Stimulated activated naive B cell treated with anti-CD40 and anti-IgM and Interleukin-4, amounts not matched to agents 10 μg/mL and 1 μg/mL and 100 μg/mL, for 72 hours (primary cell): ENCODE results near the gene C1orf53.
"Not testable (repeated sequence)": the region's sequence is repeated elsewhere in the genome, so short reads cannot be mapped to it uniquely, and the experiment has no call there.

Source experiments
- ATAC-seq, 2 donors: fragments of 150-1000 bp; cut with Tn5 transposase; replicated peaks; 2 replicates each; pipeline ENCODE4 v1.10.0; 2021; ENCODE audit warnings: moderate library complexity in 1 of 2
- DNase-seq: peaks from one replicate; pipeline ENCODE4 v3.0.0; 2021
- H3K27ac Mint-ChIP-seq: one replicate; pipeline ENCODE4 v1.8.0; 2022; ENCODE audit warnings: mild to moderate bottlenecking, mixed read lengths
- H3K27me3 Mint-ChIP-seq, 2 donors: one replicate each; pipeline ENCODE4 v1.8.0; 2022; ENCODE audit warnings: mixed read lengths in 2 of 2
- H3K36me3 Mint-ChIP-seq, 2 donors: one replicate each; pipeline ENCODE4 v1.8.0; 2022; ENCODE audit warnings: mixed read lengths in 2 of 2, mild to moderate bottlenecking in 1 of 2
- H3K4me1 Mint-ChIP-seq, 2 donors: one replicate each; pipeline ENCODE4 v1.8.0; 2022; ENCODE audit warnings: mixed read lengths in 2 of 2, mild to moderate bottlenecking in 1 of 2
- H3K4me3 Mint-ChIP-seq, 2 donors: one replicate each; pipeline ENCODE4 v1.8.0; 2022; ENCODE audit warnings: mild to moderate bottlenecking in 2 of 2, mixed read lengths in 2 of 2, moderate library complexity in 1 of 2
- H3K9me3 Mint-ChIP-seq, 2 donors: one replicate each; pipeline ENCODE4 v1.8.0; 2022; ENCODE audit warnings: mixed read lengths in 2 of 2, mild to moderate bottlenecking in 1 of 2

C1orf53 gene

DNA sequence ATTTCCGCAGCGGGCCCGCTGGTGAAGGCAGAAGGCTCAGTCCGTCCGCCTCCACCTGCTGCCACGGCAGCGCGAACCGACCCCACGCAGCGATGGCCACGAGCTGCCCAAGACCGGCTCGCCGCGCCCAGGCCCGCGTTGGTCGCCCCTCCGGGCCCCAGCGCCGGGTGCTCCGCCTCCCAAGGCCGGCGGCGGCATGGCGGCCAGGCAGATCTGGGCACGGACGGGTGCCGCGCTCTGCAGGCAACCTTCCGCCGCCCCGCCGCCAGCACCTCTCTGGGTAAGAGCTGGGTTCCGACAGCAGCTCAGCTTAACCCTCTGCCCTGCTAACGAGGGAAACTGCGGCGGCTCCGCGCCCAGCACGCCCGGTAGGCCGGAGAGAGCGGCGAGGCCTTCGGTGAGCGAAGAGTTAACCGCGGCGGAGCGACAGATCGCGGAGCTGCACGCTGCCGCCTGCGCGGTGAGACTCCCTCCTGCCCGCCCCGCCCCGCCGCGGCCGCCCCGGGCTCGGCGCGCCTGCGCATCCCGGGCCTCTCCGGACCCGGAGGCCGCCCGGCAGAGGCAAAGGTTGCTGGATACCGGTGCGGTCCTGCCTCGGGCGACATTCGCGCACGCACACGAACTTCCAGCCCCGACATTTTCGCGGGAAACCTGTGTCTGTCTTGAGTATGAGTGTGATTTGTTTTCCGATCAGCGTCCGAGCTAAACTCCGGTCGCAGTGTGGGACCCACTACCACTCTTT lies at the start of gene C1orf53:
Gene C1orf53 (plus strand): TSS at position 177 of the 742 bp plus-strand sequence. CDS start 20 bp downstream, at position 197.
- Mint-ChIP-seq H3K4me1 (peaks cover 7 to 23% of the 10 kb centered on the region in 2 donors), H3K4me3 (peak within 1 kb of the TSS; percentile 84 to 91), H3K9me3 (no peaks in the 10 kb centered on the region), H3K36me3 (no peaks in the 10 kb centered on the region), H3K27me3 (peaks cover 37 to 47% of the 10 kb centered on the region in 2 donors), H3K27ac (peak within 1 kb of the TSS; percentile 88)
- DNase-seq = peak; percentile 83
- peak; percentile 94 to 97 for ATAC-seq

DNA sequence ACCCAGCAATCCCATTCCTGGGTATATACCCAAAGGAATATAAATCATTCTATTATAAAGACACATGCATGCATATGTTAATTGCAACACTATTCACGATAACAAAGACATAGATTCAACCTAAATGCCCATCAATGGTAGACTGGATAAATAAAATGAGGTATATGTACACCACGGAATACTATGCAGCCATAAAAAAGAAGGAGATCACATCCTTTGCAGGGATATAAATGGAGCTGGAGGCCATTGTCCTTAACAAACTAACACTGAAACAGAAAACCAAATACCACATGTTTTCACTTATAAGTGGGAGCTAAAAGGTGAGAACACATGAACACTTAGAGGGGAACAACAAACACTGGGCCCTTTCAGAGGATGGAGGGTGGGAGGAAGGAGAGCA lies 46.7 kb upstream of the C1orf53 start:
- H3K27me3 Mint-ChIP-seq, DNase-seq, H3K9me3 Mint-ChIP-seq, ATAC-seq, H3K36me3 Mint-ChIP-seq, H3K27ac Mint-ChIP-seq, H3K4me3 Mint-ChIP-seq, H3K4me1 Mint-ChIP-seq: not testable (repeated sequence)

DNA sequence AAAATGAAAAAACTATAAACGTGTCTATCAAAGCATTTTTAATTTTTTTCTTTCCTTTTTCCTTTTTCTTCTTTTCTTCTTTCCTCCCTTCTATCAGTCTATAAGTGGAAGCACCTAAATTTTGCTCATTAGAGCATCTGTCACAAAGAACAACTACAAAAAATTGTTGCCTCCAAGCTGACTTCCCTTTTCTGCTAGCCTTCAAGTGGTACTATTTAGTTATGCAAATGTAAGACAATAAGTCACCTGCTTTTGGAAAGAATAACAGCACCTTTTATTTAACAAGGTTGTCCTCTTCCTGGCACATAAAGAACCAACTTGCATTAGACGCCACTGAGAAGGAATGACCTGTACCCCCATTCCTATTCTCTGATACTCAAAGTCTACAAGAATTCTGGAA lies 45.0 kb upstream of the C1orf53 start:
- Mint-ChIP-seq H3K4me1 (no peaks in the 10 kb centered on the region), H3K27ac (no peak overlapping the region), H3K36me3 (no peaks in the 10 kb centered on the region), H3K9me3 (no peaks in the 10 kb centered on the region), H3K27me3 (no peaks in the 10 kb centered on the region), H3K4me3 (no peak overlapping the region)
- no peak for DNase-seq
- ATAC-seq = no peak

DNA sequence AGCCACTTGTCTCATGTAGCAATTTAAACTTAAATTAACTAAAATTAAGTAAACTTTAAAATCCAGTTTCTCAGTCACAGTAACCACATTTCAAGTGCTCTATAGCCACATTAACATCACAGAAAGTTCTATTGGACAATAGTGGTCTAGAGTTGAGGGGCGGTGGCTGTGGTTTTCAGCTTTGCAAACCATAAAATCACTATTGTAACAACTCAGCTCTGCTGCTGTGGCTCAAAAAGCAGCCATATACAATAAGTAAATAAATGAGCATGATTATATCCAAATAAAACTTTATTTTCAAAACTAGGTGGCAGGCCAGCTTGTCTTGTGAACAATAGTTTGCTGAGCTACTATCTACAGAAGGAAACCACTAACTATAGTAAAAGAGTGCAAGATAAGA lies 43.4 kb upstream of the C1orf53 start:
- Mint-ChIP-seq H3K4me1 (no peaks in the 10 kb centered on the region), H3K9me3 (no peaks in the 10 kb centered on the region), H3K27ac (no peak overlapping the region), H3K36me3 (no peaks in the 10 kb centered on the region), H3K4me3 (no peak overlapping the region), H3K27me3 (no peaks in the 10 kb centered on the region)
- no peak for DNase-seq
- ATAC-seq = no peak

DNA sequence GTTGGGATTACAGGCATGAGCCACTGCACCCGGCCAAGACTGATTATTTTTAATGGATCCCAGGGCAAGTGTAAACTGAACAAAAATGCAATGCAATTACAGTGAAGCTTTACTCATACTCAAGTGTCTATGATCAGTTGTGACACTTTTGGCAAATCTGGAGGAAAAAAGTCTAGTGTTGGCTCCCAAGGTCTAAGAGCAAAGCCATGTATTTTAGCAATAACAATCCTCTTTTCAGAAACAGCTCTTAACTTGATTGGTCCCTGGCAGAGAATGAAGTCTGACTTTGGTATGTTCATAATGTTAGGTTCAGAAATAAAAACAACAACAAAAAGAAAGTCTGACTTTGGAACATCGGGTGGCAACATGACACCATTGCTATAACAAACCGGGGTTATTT lies 40.2 kb upstream of the C1orf53 start:
- H3K27ac Mint-ChIP-seq = no peak overlapping the region
- no peaks in the 10 kb centered on the region for H3K4me1 Mint-ChIP-seq
- H3K4me3 Mint-ChIP-seq = no peak overlapping the region
- no peaks in the 10 kb centered on the region for H3K27me3 Mint-ChIP-seq
- no peaks in the 10 kb centered on the region for H3K36me3 Mint-ChIP-seq
- ATAC-seq = no peak
- no peaks in the 10 kb centered on the region for H3K9me3 Mint-ChIP-seq
- DNase-seq = no peak

DNA sequence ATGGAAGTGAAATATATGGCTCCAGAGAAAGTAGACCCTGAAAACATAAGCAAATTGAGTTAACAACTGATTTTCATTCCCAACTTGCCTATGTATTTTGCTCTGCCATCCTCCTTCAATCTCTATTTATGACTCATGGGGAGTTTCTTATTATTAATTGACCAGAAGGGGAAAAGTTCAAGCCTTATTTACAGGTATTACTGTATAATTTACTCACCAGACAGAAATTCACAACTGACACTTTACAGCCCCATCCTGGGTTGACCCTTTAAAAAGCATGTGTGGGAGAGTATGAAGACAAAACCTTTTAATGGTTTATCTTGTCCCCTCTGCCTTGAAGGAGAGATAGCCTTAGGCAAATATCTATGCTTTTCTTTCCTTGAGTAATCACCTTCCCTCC lies 39.8 kb upstream of the C1orf53 start:
- Mint-ChIP-seq H3K9me3 (no peaks in the 10 kb centered on the region), H3K4me3 (no peak overlapping the region), H3K27ac (no peak overlapping the region), H3K4me1 (no peaks in the 10 kb centered on the region), H3K27me3 (no peaks in the 10 kb centered on the region), H3K36me3 (no peaks in the 10 kb centered on the region)
- DNase-seq (no peak), ATAC-seq (peak in 1 of 2 donors; percentile 42)

DNA sequence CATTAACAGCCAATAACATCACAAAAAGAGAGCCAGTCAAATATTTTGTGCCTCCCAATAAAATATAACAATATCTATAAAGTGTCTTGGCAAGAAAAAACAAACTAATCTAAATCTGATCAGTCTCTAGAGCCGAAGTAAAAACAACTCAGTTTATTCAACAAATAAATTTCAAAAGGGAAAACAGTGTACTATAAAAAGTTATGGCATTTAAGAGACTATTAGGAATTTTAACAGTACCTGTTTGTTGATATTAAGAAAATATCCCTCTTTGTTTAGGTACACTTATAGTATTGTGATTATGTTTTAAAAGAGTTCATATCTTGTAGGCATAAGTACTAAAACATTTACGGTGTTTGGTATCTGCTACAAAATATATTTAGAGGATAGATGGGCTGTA lies 36.6 kb upstream of the C1orf53 start:
- ATAC-seq (no peak), DNase-seq (no peak)
- Mint-ChIP-seq H3K36me3 (no peaks in the 10 kb centered on the region), H3K27ac (no peak overlapping the region), H3K27me3 (no peaks in the 10 kb centered on the region), H3K9me3 (no peaks in the 10 kb centered on the region), H3K4me3 (no peak overlapping the region), H3K4me1 (no peaks in the 10 kb centered on the region)

DNA sequence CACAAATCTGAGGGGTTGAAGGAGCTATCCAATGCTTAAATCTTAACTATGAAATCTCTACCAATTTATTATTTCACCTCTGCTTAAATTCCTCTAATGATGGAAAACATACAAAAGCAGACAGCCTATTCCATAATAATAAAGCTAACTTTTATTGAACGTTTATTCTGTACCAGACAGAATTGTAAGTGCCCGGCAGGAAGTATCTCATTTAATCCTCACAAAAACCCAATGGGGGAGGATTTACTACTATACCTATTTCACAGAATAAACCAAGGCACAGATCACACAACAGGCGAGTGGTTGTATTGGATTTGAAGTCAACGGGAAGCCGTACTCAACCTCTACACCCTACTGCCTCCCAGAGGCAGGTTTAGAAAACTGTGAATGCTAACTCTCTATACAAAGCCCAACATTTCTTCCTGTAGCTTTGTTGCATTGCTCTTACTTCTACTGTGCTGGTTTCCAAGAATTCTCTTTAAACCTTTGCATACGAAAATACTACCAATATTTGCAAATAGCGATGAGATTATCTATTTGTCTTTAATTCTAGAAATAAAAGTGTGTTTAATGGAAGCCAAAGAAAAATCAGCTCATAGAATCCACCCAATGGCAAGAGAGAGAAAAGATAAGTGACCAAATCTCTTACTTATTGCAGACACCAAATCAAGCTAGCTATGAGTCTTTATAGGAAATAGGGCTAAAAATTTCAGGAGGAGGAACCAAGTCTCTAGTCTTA lies 33.5 kb upstream of the C1orf53 start:
- peaks cover 0 to 2% of the 10 kb centered on the region in 2 donors for H3K4me1 Mint-ChIP-seq
- peaks cover 0 to 5% of the 10 kb centered on the region in 2 donors for H3K36me3 Mint-ChIP-seq
- H3K27ac Mint-ChIP-seq = no peak overlapping the region
- H3K4me3 Mint-ChIP-seq = no peak overlapping the region
- peaks cover 3 to 10% of the 10 kb centered on the region in 2 donors for H3K9me3 Mint-ChIP-seq
- no peaks in the 10 kb centered on the region for H3K27me3 Mint-ChIP-seq
- DNase-seq = no peak
- ATAC-seq = peak; percentile 88 to 95

DNA sequence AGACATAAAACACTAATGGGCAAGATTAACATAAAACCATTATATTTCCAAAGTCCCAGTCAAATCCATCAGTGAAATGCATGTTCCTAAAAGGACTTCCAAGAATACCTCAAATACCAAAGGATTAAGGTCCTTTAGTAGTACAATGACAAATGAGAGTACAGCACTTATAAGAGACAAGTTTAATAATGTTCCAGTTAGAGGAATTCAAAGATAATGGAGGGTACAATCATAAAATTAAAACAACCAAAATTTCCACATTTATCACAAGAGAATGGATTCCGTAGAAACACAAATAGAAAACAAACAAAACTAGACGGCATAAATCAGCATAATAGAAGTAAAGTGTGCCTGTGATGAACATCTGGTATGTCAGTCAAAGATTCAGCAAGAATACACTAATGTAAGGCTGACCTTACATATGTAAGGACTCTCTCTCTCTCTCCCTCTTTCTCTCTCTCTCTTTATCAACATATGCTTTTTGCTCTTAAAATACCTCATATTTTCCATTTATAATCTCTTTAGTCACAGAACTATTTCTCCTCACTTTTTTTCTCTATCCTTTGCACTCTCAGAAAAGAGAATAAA lies 32.8 kb upstream of the C1orf53 start:
- peaks cover 3 to 10% of the 10 kb centered on the region in 2 donors for H3K9me3 Mint-ChIP-seq
- ATAC-seq (no peak), DNase-seq (no peak)
- peaks cover 0 to 5% of the 10 kb centered on the region in 2 donors for H3K36me3 Mint-ChIP-seq
- H3K4me3 Mint-ChIP-seq = no peak overlapping the region
- H3K4me1 Mint-ChIP-seq = peaks cover 0 to 2% of the 10 kb centered on the region in 2 donors
- H3K27ac Mint-ChIP-seq = no peak overlapping the region
- no peaks in the 10 kb centered on the region for H3K27me3 Mint-ChIP-seq

DNA sequence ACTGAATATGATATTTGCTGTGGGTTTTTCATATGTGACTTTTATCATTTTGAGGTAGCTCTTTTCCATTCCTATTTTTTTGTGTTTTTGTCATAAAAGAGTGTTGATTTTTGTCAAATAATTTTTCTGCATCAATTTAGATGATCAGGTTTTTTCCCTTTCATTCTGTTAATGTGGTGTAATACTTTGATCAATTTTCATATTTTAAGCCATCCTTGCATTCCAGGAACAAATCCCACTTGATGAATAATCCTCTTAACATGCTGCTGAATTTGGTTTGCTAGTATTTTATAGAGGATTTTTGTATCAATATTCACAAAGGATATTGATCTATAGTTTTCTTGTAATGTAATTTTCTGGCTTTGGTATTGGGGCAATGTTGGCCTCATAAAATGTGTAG lies 25.5 kb upstream of the C1orf53 start:
- H3K27me3 Mint-ChIP-seq = peaks cover 10 to 16% of the 10 kb centered on the region in 2 donors
- ATAC-seq (no peak), DNase-seq (no peak)
- H3K27ac Mint-ChIP-seq = no peak overlapping the region
- peaks cover 0 to 2% of the 10 kb centered on the region in 2 donors for H3K4me1 Mint-ChIP-seq
- H3K36me3 Mint-ChIP-seq = peaks cover 0 to 10% of the 10 kb centered on the region in 2 donors
- peaks cover 15 to 25% of the 10 kb centered on the region in 2 donors for H3K9me3 Mint-ChIP-seq
- no peak overlapping the region for H3K4me3 Mint-ChIP-seq

DNA sequence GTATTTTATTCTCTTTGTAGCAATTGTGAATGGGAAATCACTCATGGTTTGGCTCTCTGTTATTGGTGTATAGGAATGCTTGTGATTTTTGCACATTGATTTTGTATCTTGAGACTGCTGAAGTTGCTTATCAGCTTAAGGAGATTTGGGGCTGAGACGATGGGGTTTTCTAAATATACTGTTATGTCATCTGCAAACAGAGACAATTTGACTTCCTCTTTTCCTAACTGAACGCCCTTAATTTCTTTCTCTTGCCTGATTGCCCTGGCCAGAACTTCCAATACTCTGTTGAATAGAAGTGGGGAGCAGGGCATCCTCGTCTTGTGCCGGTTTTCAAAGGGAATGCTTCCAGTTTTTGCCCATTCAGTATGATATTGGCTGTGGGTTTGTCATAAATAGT lies 22.0 kb upstream of the C1orf53 start:
- not testable (repeated sequence) for H3K27ac Mint-ChIP-seq, DNase-seq, ATAC-seq, H3K4me1 Mint-ChIP-seq, H3K4me3 Mint-ChIP-seq, H3K36me3 Mint-ChIP-seq
- peaks cover 20 to 27% of the 10 kb centered on the region in 2 donors for H3K27me3 Mint-ChIP-seq
- H3K9me3 Mint-ChIP-seq = peaks cover 14 to 18% of the 10 kb centered on the region in 2 donors

DNA sequence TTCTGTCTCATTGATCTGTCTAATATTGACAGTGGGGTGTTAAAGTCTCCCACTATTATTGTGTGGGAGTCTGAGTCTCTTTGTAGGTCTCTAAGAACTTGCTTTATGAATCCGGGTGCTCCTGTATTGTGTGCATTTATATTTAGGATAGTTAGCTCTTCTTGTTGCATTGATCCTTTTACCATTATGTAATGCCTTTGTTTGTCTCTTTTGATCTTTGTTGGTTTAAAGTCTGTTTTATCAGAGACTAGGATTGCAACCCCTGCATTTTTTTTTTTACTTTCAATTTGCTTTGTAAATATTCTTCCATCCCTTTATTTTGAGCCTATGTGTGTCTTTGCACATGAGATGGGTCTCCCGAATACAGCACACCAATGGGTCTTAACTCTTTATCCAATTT lies 20.2 kb upstream of the C1orf53 start:
- not testable (repeated sequence) for ATAC-seq

DNA sequence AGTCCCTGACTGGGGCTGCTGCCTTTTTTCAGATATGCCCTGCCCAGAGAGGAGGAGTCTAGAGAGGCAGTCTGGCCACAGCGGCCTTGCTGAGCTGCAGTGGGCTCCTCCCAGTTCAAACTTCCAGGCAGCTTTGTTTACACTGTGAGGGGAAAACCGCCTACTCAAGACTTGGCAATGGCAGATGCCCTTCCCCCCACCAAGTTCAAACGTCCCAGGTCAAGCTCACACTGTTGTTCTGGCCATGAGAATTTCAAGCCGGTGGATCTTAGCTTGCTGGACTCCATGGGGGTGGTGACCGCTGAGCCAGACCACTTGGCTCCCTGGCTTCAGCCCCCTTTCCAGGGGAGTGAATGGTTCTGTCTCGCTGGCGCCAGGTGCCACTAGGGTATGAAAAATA lies 18.3 kb upstream of the C1orf53 start:
- no peak for DNase-seq
- Mint-ChIP-seq H3K4me3 (no peak overlapping the region), H3K27me3 (peaks cover 25 to 26% of the 10 kb centered on the region in 2 donors), H3K9me3 (no peaks in the 10 kb centered on the region), H3K27ac (no peak overlapping the region), H3K4me1 (no peaks in the 10 kb centered on the region), H3K36me3 (peaks cover 0 to 1% of the 10 kb centered on the region in 2 donors)
- no peak for ATAC-seq

More for the DNA sequence above, 20.2 kb upstream of the C1orf53 start:
- not testable (repeated sequence) for H3K4me3 Mint-ChIP-seq, DNase-seq, H3K27ac Mint-ChIP-seq, H3K9me3 Mint-ChIP-seq, H3K36me3 Mint-ChIP-seq, H3K4me1 Mint-ChIP-seq
- peaks cover 20 to 27% of the 10 kb centered on the region in 2 donors for H3K27me3 Mint-ChIP-seq

DNA sequence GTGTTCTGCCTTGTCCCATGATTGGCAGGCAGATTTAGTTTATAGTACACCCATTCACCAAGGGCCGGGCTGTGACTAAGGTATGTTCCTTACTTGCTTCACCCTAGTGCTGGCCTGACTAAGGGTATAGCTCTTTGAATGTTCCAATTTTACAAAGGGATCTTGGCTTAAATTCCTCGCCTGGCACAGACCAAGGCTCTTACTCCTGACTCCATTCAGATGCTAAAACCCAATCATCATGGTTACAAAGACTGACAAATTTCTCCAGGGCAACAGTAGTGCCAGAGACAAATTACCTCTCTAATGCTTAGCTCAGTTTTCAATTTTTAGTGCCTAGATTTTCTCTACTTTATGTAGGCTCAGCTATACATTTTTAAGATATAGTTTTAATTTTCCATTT lies 11.5 kb upstream of the C1orf53 start:
- Mint-ChIP-seq H3K4me1 (no peaks in the 10 kb centered on the region), H3K27me3 (peaks cover 38 to 53% of the 10 kb centered on the region in 2 donors)

More for the DNA sequence above, 11.5 kb upstream of the C1orf53 start:
- H3K4me3 Mint-ChIP-seq = no peak overlapping the region
- no peak for ATAC-seq
- H3K27ac Mint-ChIP-seq = no peak overlapping the region
- peaks cover 0 to 1% of the 10 kb centered on the region in 2 donors for H3K36me3 Mint-ChIP-seq
- no peak for DNase-seq
- peaks cover 0 to 2% of the 10 kb centered on the region in 2 donors for H3K9me3 Mint-ChIP-seq
